Prostate gland (tissue), 2 donors: Measurements from ENCODE around the gene MYO5A.
"Not testable (repeated sequence)": the region's sequence is repeated elsewhere in the genome, so short reads cannot be mapped to it uniquely, and the experiment has no call there.

Source experiments
- POLR2A ChIP-seq: fragments of 450-650 bp; IDR thresholded peaks from one replicate; pipeline ENCODE4 v1.6.1; 2016; ENCODE audit warnings: antibody characterized with exemption, mild to moderate bottlenecking
- POLR2AphosphoS5 ChIP-seq: sonication (generic); formaldehyde crosslinking; IDR thresholded peaks from one replicate; pipeline ENCODE4 v1.6.1; 2017; ENCODE audit warnings: antibody characterized with exemption
- TF ChIP-seq, protein P1 (sequence below), 4 experiments: fragments of 200-600 bp in 2 of 4; fragments of 450-650 bp in 2 of 4; sonication (generic) in 2 of 4; IDR thresholded peaks; 1 replicate in 3 of 4; 2 replicates in 1 of 4; pipeline ENCODE4 v1.5.1; 2016 to 2019; ENCODE audit warnings: antibody characterized with exemption in 4 of 4, mild to moderate bottlenecking in 2 of 4, moderate library complexity in 2 of 4

DNA sequence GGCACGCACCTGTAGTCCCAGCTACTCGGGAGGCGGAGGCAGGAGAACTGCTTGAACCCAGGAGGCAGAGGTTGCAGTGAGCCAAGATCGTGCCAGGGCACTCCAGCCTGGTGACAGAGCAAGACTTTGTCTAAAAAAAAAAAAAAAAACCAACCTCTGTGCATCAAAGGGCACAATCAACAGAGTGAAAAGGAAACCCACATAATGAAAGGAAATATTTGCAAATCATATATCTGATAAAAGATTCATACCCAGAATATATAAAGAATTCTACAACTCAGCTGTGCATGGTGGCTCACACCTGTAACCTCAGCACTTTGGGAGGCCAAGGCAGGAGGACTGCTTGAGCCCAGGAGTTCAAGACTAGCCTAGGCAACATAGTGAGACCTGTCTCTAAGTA is 39.2 kb downstream of the MYO5A start:
- not testable (repeated sequence) for TF ChIP-seq POLR2AphosphoS5, POLR2A
- TF ChIP-seq, protein P1, sequence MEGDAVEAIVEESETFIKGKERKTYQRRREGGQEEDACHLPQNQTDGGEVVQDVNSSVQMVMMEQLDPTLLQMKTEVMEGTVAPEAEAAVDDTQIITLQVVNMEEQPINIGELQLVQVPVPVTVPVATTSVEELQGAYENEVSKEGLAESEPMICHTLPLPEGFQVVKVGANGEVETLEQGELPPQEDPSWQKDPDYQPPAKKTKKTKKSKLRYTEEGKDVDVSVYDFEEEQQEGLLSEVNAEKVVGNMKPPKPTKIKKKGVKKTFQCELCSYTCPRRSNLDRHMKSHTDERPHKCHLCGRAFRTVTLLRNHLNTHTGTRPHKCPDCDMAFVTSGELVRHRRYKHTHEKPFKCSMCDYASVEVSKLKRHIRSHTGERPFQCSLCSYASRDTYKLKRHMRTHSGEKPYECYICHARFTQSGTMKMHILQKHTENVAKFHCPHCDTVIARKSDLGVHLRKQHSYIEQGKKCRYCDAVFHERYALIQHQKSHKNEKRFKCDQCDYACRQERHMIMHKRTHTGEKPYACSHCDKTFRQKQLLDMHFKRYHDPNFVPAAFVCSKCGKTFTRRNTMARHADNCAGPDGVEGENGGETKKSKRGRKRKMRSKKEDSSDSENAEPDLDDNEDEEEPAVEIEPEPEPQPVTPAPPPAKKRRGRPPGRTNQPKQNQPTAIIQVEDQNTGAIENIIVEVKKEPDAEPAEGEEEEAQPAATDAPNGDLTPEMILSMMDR (IDR thresholded peaks at IDR 0.05), result not testable (repeated sequence)
